Measurements from ENCODE around the gene ZNF684. TPM values are rescaled to one million over a fixed set of nuclear protein-coding genes. Genes with fewer than 3 reads are reported as not detected.
"Not testable (repeated sequence)": the region's sequence is repeated elsewhere in the genome, so short reads cannot be mapped to it uniquely, and the experiment has no call there.

The ZNF684 gene
- polyA plus RNA-seq (2011; rRNA removed) (2.3 and 3.2 TPM in 2 replicates), polyA minus RNA-seq (2011; rRNA and poly(A)+ RNA removed) (1.7 and 4.0 TPM in 2 replicates)

DNA sequence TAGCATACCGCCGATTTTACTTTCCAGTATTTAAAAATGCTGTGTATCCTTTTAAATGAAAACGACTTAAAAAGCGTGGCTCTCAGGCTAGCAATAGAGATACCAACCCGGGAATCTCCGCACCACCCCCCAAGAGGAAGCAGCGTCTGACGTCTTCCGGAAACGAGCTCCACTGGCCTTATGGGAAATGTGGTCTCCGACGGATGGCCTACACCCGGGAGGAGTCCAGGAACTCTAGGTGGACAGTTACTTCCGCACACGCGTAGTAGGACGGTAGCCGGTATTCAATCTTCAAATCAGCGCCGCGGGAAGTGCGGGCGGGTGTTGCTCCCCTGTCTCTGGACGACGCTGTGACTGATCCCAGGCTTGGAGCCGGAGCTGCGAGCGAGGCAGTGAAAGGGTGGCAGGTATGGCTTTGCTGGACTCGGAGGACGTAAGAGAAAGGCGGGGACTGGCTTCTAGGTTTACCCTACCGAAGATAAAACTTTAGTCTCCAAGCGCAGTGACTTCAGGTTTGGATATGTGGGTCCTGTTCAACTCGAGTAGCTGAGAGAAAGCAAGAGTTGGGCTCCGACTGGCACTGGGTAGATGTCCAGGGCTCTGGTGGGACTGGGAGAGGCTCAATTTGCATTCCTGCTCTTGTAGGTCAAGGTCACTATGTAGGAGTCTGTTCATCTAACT is at the start of gene ZNF684:
Gene ZNF684 (plus strand): TSS at position 257 of the 681 bp plus-strand sequence. CDS start 1,530 bp downstream, outside the sequence.
- ChIA-PET POLR2A (interaction anchor here (0.6 to 1.2 kb wide), 5 partner anchors 80 to 1711 kb away, joined by 3 to 6 read pairs (median 3); partner anchors contain the start of genes NFYC and ZFP69B), CTCF (interaction anchor here (0.6 to 2.2 kb wide), 12 partner anchors 16 to 421 kb away, joined by 3 to 12 read pairs (median 4); partner anchors contain the start of genes EXO5 and SMAP2)
- peak within 1 kb of the TSS; percentile 89 for H3K4me3 ChIP-seq (ENCODE audit: low read depth, low read length)
- H3K27me3 ChIP-seq (ENCODE audit: control insufficient read depth, insufficient read depth, low read length), result no peaks in the 10 kb centered on the region
- H3K9me3 ChIP-seq (ENCODE audit: control insufficient read depth, insufficient read depth, low read length), result no peaks in the 10 kb centered on the region
- peak; percentile 85 for DNase-seq (ENCODE audit: low read depth, low spot score)
- TF ChIP-seq, protein P1, sequence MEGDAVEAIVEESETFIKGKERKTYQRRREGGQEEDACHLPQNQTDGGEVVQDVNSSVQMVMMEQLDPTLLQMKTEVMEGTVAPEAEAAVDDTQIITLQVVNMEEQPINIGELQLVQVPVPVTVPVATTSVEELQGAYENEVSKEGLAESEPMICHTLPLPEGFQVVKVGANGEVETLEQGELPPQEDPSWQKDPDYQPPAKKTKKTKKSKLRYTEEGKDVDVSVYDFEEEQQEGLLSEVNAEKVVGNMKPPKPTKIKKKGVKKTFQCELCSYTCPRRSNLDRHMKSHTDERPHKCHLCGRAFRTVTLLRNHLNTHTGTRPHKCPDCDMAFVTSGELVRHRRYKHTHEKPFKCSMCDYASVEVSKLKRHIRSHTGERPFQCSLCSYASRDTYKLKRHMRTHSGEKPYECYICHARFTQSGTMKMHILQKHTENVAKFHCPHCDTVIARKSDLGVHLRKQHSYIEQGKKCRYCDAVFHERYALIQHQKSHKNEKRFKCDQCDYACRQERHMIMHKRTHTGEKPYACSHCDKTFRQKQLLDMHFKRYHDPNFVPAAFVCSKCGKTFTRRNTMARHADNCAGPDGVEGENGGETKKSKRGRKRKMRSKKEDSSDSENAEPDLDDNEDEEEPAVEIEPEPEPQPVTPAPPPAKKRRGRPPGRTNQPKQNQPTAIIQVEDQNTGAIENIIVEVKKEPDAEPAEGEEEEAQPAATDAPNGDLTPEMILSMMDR (IDR thresholded peaks at IDR 0.05; ENCODE audit: low read depth, low read length), result no peak
- H3K27ac ChIP-seq (ENCODE audit: low read depth, low read length), result peak within 1 kb of the TSS; percentile 77

GRCh38 chr1:40495315-40495903 is 36.0 kb upstream of the ZNF684 start:
- ChIA-PET CTCF (no interaction called here), POLR2A (no interaction called here)
- Histone ChIP-seq H3K27ac (ENCODE audit: low read depth, low read length) (no peak overlapping the region), H3K4me3 (ENCODE audit: low read depth, low read length) (no peak overlapping the region), H3K27me3 (ENCODE audit: control insufficient read depth, insufficient read depth, low read length) (no peaks in the 10 kb centered on the region), H3K9me3 (ENCODE audit: control insufficient read depth, insufficient read depth, low read length) (peaks cover 44% of the 10 kb centered on the region)
- TF ChIP-seq, protein P1 (IDR thresholded peaks at IDR 0.05; ENCODE audit: low read depth, low read length), result no peak
- no peak for DNase-seq (ENCODE audit: low read depth, low spot score)

DNA sequence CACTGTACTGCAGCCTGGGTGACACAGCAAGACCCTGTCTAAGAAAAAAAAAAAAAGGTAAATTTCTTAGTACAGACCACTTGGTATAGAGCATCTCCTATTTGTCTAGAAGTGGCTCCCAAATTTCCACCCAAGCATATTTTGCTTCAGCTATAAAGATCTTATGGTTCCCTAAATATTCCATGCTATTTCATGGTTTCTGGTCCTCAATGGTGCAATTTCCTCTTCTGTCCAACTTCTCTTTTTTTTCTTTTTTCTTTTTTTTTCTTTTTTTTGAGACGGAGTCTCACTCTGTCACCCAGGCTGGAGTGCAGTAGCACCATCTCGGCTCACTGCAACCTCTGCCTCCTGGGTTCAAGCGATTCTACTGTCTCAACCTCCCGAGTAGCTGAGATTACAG is 28.8 kb upstream of the ZNF684 start:
- peaks cover 64% of the 10 kb centered on the region for H3K9me3 ChIP-seq (ENCODE audit: control insufficient read depth, insufficient read depth, low read length)
- H3K27me3 ChIP-seq (ENCODE audit: control insufficient read depth, insufficient read depth, low read length); H3K4me3 ChIP-seq (ENCODE audit: low read depth, low read length); CTCF ChIA-PET; DNase-seq (ENCODE audit: low read depth, low spot score); H3K27ac ChIP-seq (ENCODE audit: low read depth, low read length): not testable (repeated sequence)
- POLR2A ChIA-PET, result interaction anchor here (0.7 kb wide), 1 partner anchor 96 kb away, joined by 4 read pairs; no protein-coding TSS in a partner anchor

- Histone ChIP-seq H3K27ac (ENCODE audit: low read depth, low read length) (peak overlapping the region; percentile 39), H3K4me3 (ENCODE audit: low read depth, low read length) (peak overlapping the region; percentile 82), H3K27me3 (ENCODE audit: control insufficient read depth, insufficient read depth, low read length) (no peaks in the 10 kb centered on the region), H3K9me3 (ENCODE audit: control insufficient read depth, insufficient read depth, low read length) (peaks cover 37% of the 10 kb centered on the region)
- TF ChIP-seq, protein P1 (IDR thresholded peaks at IDR 0.05; ENCODE audit: low read depth, low read length), result no peak
- DNase-seq (ENCODE audit: low read depth, low spot score), result no peak
- CTCF ChIA-PET, result interaction anchor here (1.0 kb wide), 2 partner anchors 9 to 24 kb away, joined by 3 to 4 read pairs; no protein-coding TSS in a partner anchor
- POLR2A ChIA-PET, result interaction anchor here (1.8 kb wide), 2 partner anchors 10 to 58 kb away, joined by 4 to 12 read pairs; partner anchors contain the start of gene ZFP69B
Observed at GRCh38 chr1:40507973-40508372, 23.5 kb upstream of the ZNF684 start.

DNA sequence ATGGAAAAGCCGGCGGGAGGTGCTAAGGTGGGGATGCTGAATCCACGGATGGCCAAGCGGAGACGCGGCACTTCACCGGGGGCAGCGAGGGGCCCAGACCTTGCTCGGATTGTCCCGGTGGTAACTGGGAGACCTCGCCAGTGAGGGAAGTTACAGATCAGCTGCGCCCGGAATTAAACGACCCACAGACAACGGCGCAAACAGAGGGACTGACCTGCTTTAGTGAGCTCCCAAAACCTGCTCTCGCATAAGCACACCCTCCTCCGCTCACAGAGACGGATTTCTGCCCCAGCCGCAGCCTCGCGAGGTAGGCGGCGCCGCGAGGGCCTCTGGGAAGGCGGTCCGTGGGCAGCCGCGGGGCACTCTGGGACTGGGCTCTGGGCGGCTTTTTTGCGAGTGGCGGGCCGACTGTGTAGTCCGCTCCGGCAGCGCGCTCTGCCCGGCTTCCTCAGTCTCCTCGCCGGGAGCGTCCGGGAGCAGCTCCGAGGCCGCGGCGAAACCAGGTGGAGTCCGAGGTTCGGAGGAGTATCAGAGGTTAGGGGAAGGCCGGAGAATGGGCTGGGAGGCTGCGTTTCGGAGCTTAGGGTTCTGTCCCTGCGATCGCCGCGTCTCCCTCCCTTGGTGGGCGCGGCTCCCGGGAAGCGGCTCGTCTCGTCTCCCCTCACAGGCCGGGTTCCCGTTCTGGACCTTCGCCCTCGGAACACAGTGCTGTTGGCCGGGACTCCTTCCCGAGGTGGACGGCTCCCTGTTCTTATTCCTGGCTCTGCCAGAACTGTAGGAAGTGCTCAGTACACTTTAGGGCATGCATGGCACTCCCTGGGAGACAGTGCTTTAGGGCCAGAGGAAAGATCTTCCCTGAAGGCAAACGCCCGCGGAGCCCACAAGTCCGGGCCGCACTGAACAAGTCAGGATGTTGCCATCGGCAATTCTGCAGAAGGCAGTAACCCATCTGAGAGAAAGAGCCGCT is 22.8 kb upstream of the ZNF684 start, which contains the start of gene EXO5:
Gene EXO5 (plus strand): TSS at position 393 of the 967 bp plus-strand sequence. CDS start 5,778 bp downstream, outside the sequence.
- Histone ChIP-seq H3K4me3 (ENCODE audit: low read depth, low read length) (peak within 1 kb of the TSS; percentile 82), H3K27ac (ENCODE audit: low read depth, low read length) (peak within 1 kb of the TSS; percentile 75), H3K27me3 (ENCODE audit: control insufficient read depth, insufficient read depth, low read length) (no peaks in the 10 kb centered on the region), H3K9me3 (ENCODE audit: control insufficient read depth, insufficient read depth, low read length) (peaks cover 35% of the 10 kb centered on the region)
- POLR2A ChIA-PET, result interaction anchor here (0.6 to 1.8 kb wide), 3 partner anchors 10 to 217 kb away, joined by 3 to 12 read pairs (median 4); partner anchors contain the start of gene ZFP69B
- TF ChIP-seq, protein P1 (IDR thresholded peaks at IDR 0.05; ENCODE audit: low read depth, low read length), result no peak
- CTCF ChIA-PET, result interaction anchor here (1.0 kb wide), 2 partner anchors 8 to 24 kb away, joined by 3 to 4 read pairs; no protein-coding TSS in a partner anchor
- no peak for DNase-seq (ENCODE audit: low read depth, low spot score)
